ENCODE measurements around the gene CDH2. TPM values are rescaled to one million over a fixed set of nuclear protein-coding genes. Genes with fewer than 3 reads are reported as not detected.

CDH2 gene
- 234 and 238 TPM in 2 replicates for total RNA-seq
- long read RNA-seq, full-length matches to known transcripts = 121 of 267 reads
- long read RNA-seq, partial matches to known transcripts = 129 of 267 reads
- long read RNA-seq, other reads (novel, unspliced or antisense) = 17 of 267 reads

GRCh38 chr18:28176948-28177827 is at the start of gene CDH2:
TSS of gene CDH2 (minus strand) at chr18:28177130. CDS start at chr18:28177022, 108 bp downstream.
- Mint-ChIP-seq H3K4me1 (peaks cover 39% of the 10 kb centered on the region), H3K36me3 (ENCODE audit: low read depth) (peaks cover 4% of the 10 kb centered on the region)

GRCh38 chr18:28212060-28212459 is 35.1 kb upstream of the CDH2 start:
- no peak for DNase-seq (ENCODE audit: low read depth, low spot score)
- TF ChIP-seq CTCF (conservative IDR thresholded peaks at IDR 0.05) = no peak
- no peaks in the 10 kb centered on the region for H3K27me3 Mint-ChIP-seq (ENCODE audit: low read depth)
- H3K27ac Mint-ChIP-seq (ENCODE audit: unreplicated experiment) = no peak overlapping the region
- no peaks in the 10 kb centered on the region for H3K9me3 Mint-ChIP-seq
- H3K36me3 Mint-ChIP-seq (ENCODE audit: low read depth) = no peaks in the 10 kb centered on the region
- H3K4me3 Mint-ChIP-seq = no peak overlapping the region
- no peaks in the 10 kb centered on the region for H3K4me1 Mint-ChIP-seq

More at GRCh38 chr18:28176948-28177827, at the start of gene CDH2:
- H3K27me3 Mint-ChIP-seq (ENCODE audit: low read depth) = peaks cover 10% of the 10 kb centered on the region
- peak; percentile 71 for DNase-seq (ENCODE audit: low read depth, low spot score)
- H3K9me3 Mint-ChIP-seq = no peaks in the 10 kb centered on the region
- TF ChIP-seq CTCF (conservative IDR thresholded peaks at IDR 0.05) = peak; percentile 52
- peak within 1 kb of the TSS; percentile 99 for H3K27ac Mint-ChIP-seq (ENCODE audit: unreplicated experiment)
- peak within 1 kb of the TSS; percentile 97 for H3K4me3 Mint-ChIP-seq

GRCh38 chr18:28208712-28209265 is 31.9 kb upstream of the CDH2 start:
- Mint-ChIP-seq H3K4me3 (no peak overlapping the region), H3K27ac (ENCODE audit: unreplicated experiment) (no peak overlapping the region), H3K27me3 (ENCODE audit: low read depth) (no peaks in the 10 kb centered on the region), H3K4me1 (no peaks in the 10 kb centered on the region), H3K9me3 (no peaks in the 10 kb centered on the region), H3K36me3 (ENCODE audit: low read depth) (no peaks in the 10 kb centered on the region)
- no peak for TF ChIP-seq CTCF (conservative IDR thresholded peaks at IDR 0.05)
- DNase-seq (ENCODE audit: low read depth, low spot score) = no peak

GRCh38 chr18:28208268-28208667 is 31.3 kb upstream of the CDH2 start:
- Mint-ChIP-seq H3K4me3 (no peak overlapping the region), H3K27ac (ENCODE audit: unreplicated experiment) (no peak overlapping the region), H3K4me1 (no peaks in the 10 kb centered on the region), H3K36me3 (ENCODE audit: low read depth) (no peaks in the 10 kb centered on the region), H3K9me3 (no peaks in the 10 kb centered on the region), H3K27me3 (ENCODE audit: low read depth) (no peaks in the 10 kb centered on the region)
- DNase-seq (ENCODE audit: low read depth, low spot score) = no peak
- no peak for TF ChIP-seq CTCF (conservative IDR thresholded peaks at IDR 0.05)

- peaks cover 2% of the 10 kb centered on the region for H3K9me3 Mint-ChIP-seq
- DNase-seq (ENCODE audit: low read depth, low spot score) = no peak
- H3K4me3 Mint-ChIP-seq = no peak overlapping the region
- H3K27me3 Mint-ChIP-seq (ENCODE audit: low read depth) = no peaks in the 10 kb centered on the region
- no peak for TF ChIP-seq CTCF (conservative IDR thresholded peaks at IDR 0.05)
- no peaks in the 10 kb centered on the region for H3K4me1 Mint-ChIP-seq
- no peak overlapping the region for H3K27ac Mint-ChIP-seq (ENCODE audit: unreplicated experiment)
- no peaks in the 10 kb centered on the region for H3K36me3 Mint-ChIP-seq (ENCODE audit: low read depth)
These were observed 27.2 kb upstream of the CDH2 start for GRCh38 chr18:28204154-28204553.

Measured in neural crest cell (in vitro differentiated cells).